Endometrial microvascular endothelial cells (primary cell): ENCODE measurements around the gene FRMD4A. TPM values are rescaled to one million over a fixed set of nuclear protein-coding genes. Genes with fewer than 3 reads are reported as not detected.

Experiments
- in situ Hi-C: cut with HindIII; loops from 2 replicates; pipeline ENCODE4 v1.10.0; 2017; ENCODE audit warnings: low sequenced_read_pairs, low pct_unique_long_range_greater_than_20kb; ENCODE audit errors: inconsistent ontology term
- total RNA-seq: library from RNA; depleted of rRNA; stranded (reverse); fragments of >200 nt; gene quantifications from one replicate; pipeline ENCODE4 v1.2.3, GENCODE V29; 2015; ENCODE audit errors: inconsistent ontology term

The FRMD4A gene
- total RNA-seq, 1 donor from 2014 or later = 62.2 TPM

- in situ Hi-C loops = no loop called here
Measured at GRCh38 chr10:13597909-13598308, 732.8 kb downstream of the FRMD4A start.

- in situ Hi-C loops = no loop called here
Measured at GRCh38 chr10:13594641-13595040, 736.1 kb downstream of the FRMD4A start.
